HEK293 (cell line): ENCODE results near the gene PA2G4.
"Not testable (repeated sequence)": the region's sequence is repeated elsewhere in the genome, so short reads cannot be mapped to it uniquely, and the experiment has no call there.

Source experiments
- CTCF ChIA-PET: fragments of 350-600 bp; formaldehyde crosslinking; extraction: SDS; loops from one replicate; lab custom pipeline; 2021; ENCODE audit warnings: antibody characterized with exemption; lab: Yijun Ruan, JAX
- POLR2A ChIA-PET: fragments of 300-600 bp; formaldehyde crosslinking; extraction: SDS; loops from one replicate; lab custom pipeline; 2020; ENCODE audit warnings: antibody characterized with exemption, inconsistent platforms; lab: Yijun Ruan, JAX
- H3K27ac ChIP-seq: fragments of 200-500 bp; sonication (Bioruptor generic); 2 replicates; pipeline ENCODE4 v1.5.1; 2014; ENCODE audit warnings: low read depth, low read length, control low read depth, inconsistent platforms; ENCODE audit errors: extremely low read depth
- H3K36me3 ChIP-seq, 2 experiments: fragments of 200-500 bp in 1 of 2; sonication (Bioruptor generic) in 1 of 2; 1 replicate in 1 of 2; 2 replicates in 1 of 2; pipeline ENCODE4 v1.5.1; 2014 to 2017; ENCODE audit warnings: inconsistent platforms in 2 of 2, low read length in 2 of 2; ENCODE audit not compliant: control insufficient read depth in 2 of 2, insufficient read depth in 1 of 2
- H3K4me1 ChIP-seq: fragments of 200-500 bp; sonication (Bioruptor generic); 2 replicates; pipeline ENCODE4 v1.5.1; 2014; ENCODE audit warnings: mild to moderate bottlenecking, low read length, inconsistent platforms; ENCODE audit not compliant: control insufficient read depth, insufficient read depth
- H3K4me3 ChIP-seq: 2 replicates; pipeline ENCODE4 v1.5.1; 2011; ENCODE audit warnings: low read depth, mild to moderate bottlenecking, control low read depth, low read length, moderate library complexity
- H3K9me3 ChIP-seq: fragments of 200-500 bp; sonication (Bioruptor generic); 2 replicates; pipeline ENCODE4 v1.5.1; 2014; ENCODE audit warnings: low read depth, low read length, inconsistent platforms; ENCODE audit not compliant: control insufficient read depth, insufficient read depth
- GFI1B ChIP-seq: fragments of 450-650 bp; formaldehyde crosslinking; IDR thresholded peaks from 2 replicates; pipeline ENCODE4 v1.5.1; 2016; ENCODE audit warnings: missing biosample characterization, missing genetic modification characterization
- KLF10 ChIP-seq: fragments of 450-650 bp; IDR thresholded peaks from 2 replicates; pipeline ENCODE4 v1.5.1; 2018; ENCODE audit warnings: missing biosample characterization, mild to moderate bottlenecking, missing genetic modification characterization
- MEIS1 ChIP-seq: sonication (generic); formaldehyde crosslinking; IDR thresholded peaks from 2 replicates; pipeline ENCODE4 v1.8.1; 2022; ENCODE audit warnings: missing genetic modification reagents, mild to moderate bottlenecking, borderline replicate concordance
- PBX3 ChIP-seq: sonication (generic); formaldehyde crosslinking; IDR thresholded peaks from 2 replicates; pipeline ENCODE4 v1.8.1; 2022; ENCODE audit warnings: mild to moderate bottlenecking, moderate library complexity, missing genetic modification reagents
- REPIN1 ChIP-seq: fragments of 450-650 bp; formaldehyde crosslinking; IDR thresholded peaks from 2 replicates; pipeline ENCODE4 v1.5.1; 2017; ENCODE audit warnings: missing biosample characterization, missing genetic modification characterization, low read depth
- SCRT1 ChIP-seq: fragments of 450-650 bp; formaldehyde crosslinking; IDR thresholded peaks from 2 replicates; pipeline ENCODE4 v1.5.1; 2016; ENCODE audit warnings: missing biosample characterization, missing genetic modification characterization, borderline replicate concordance
- SP3 ChIP-seq: fragments of 450-650 bp; formaldehyde crosslinking; IDR thresholded peaks from 2 replicates; pipeline ENCODE4 v1.5.1; 2016; ENCODE audit warnings: missing biosample characterization, missing genetic modification characterization
- ZBTB6 ChIP-seq: fragments of 450-650 bp; formaldehyde crosslinking; IDR thresholded peaks from 2 replicates; pipeline ENCODE4 v1.5.1; 2017; ENCODE audit warnings: missing biosample characterization, missing genetic modification characterization
- ZFP69B ChIP-seq: fragments of 450-650 bp; formaldehyde crosslinking; IDR thresholded peaks from 2 replicates; pipeline ENCODE4 v1.5.1; 2016; ENCODE audit warnings: missing biosample characterization, missing genetic modification characterization
- ZNF114 ChIP-seq: fragments of 450-650 bp; formaldehyde crosslinking; IDR thresholded peaks from 2 replicates; pipeline ENCODE4 v1.5.0; 2017; ENCODE audit warnings: missing biosample characterization, missing genetic modification characterization
- ZNF138 ChIP-seq: fragments of 450-650 bp; formaldehyde crosslinking; IDR thresholded peaks from 2 replicates; pipeline ENCODE4 v1.5.1; 2016; ENCODE audit warnings: missing biosample characterization, missing genetic modification characterization, borderline replicate concordance
- ZNF175 ChIP-seq: fragments of 450-650 bp; formaldehyde crosslinking; IDR thresholded peaks from 2 replicates; pipeline ENCODE4 v1.5.1; 2016; ENCODE audit warnings: missing biosample characterization, missing genetic modification characterization
- ZNF2 ChIP-seq: fragments of 450-650 bp; formaldehyde crosslinking; IDR thresholded peaks from 2 replicates; pipeline ENCODE4 v1.5.1; 2016; ENCODE audit warnings: missing biosample characterization, missing genetic modification characterization
- ZNF202 ChIP-seq: fragments of 450-650 bp; formaldehyde crosslinking; IDR thresholded peaks from 2 replicates; pipeline ENCODE4 v1.5.1; 2016; ENCODE audit warnings: missing biosample characterization, missing genetic modification characterization, borderline replicate concordance
- ZNF292 ChIP-seq: fragments of 450-650 bp; formaldehyde crosslinking; IDR thresholded peaks from 2 replicates; pipeline ENCODE4 v1.5.1; 2016; ENCODE audit warnings: low read depth, missing biosample characterization, missing genetic modification characterization, borderline replicate concordance
- ZNF354C ChIP-seq: fragments of 450-650 bp; formaldehyde crosslinking; IDR thresholded peaks from 2 replicates; pipeline ENCODE4 v1.5.1; 2016; ENCODE audit warnings: missing biosample characterization, missing genetic modification characterization, low read depth, borderline replicate concordance
- ZNF398 ChIP-seq: fragments of 450-650 bp; formaldehyde crosslinking; IDR thresholded peaks from 2 replicates; pipeline ENCODE4 v1.5.1; 2017; ENCODE audit warnings: missing biosample characterization, missing genetic modification characterization
- ZNF473 ChIP-seq: fragments of 450-650 bp; formaldehyde crosslinking; IDR thresholded peaks from 2 replicates; pipeline ENCODE4 v1.5.1; 2017; ENCODE audit warnings: missing biosample characterization, missing genetic modification characterization
- ZNF610 ChIP-seq: fragments of 450-650 bp; formaldehyde crosslinking; IDR thresholded peaks from 2 replicates; pipeline ENCODE4 v1.5.1; 2016; ENCODE audit warnings: missing biosample characterization, missing genetic modification characterization, borderline replicate concordance
- ZNF629 ChIP-seq: fragments of 450-650 bp; formaldehyde crosslinking; IDR thresholded peaks from 2 replicates; pipeline ENCODE4 v1.5.1; 2017; ENCODE audit warnings: missing biosample characterization, missing genetic modification characterization
- ZNF660 ChIP-seq: fragments of 450-650 bp; IDR thresholded peaks from 2 replicates; pipeline ENCODE4 v1.5.1; 2018; ENCODE audit warnings: missing biosample characterization, mild to moderate bottlenecking, missing genetic modification characterization
- ZNF664 ChIP-seq: fragments of 450-650 bp; formaldehyde crosslinking; IDR thresholded peaks from 2 replicates; pipeline ENCODE4 v1.5.1; 2016; ENCODE audit warnings: missing biosample characterization, missing genetic modification characterization
- ZNF768 ChIP-seq: fragments of 450-650 bp; formaldehyde crosslinking; IDR thresholded peaks from 2 replicates; pipeline ENCODE4 v1.5.1; 2018; ENCODE audit warnings: missing biosample characterization, mild to moderate bottlenecking, missing genetic modification characterization
- TF ChIP-seq, protein P1 (sequence below): fragments of 450-650 bp; formaldehyde crosslinking; IDR thresholded peaks from 2 replicates; pipeline ENCODE4 v1.5.1; 2016; ENCODE audit warnings: missing biosample characterization, missing genetic modification characterization
- TF ChIP-seq, protein P2 (sequence below): fragments of 450-650 bp; formaldehyde crosslinking; IDR thresholded peaks from 2 replicates; pipeline ENCODE4 v1.5.1; 2016; ENCODE audit warnings: missing biosample characterization, missing genetic modification characterization

The PA2G4 gene

DNA sequence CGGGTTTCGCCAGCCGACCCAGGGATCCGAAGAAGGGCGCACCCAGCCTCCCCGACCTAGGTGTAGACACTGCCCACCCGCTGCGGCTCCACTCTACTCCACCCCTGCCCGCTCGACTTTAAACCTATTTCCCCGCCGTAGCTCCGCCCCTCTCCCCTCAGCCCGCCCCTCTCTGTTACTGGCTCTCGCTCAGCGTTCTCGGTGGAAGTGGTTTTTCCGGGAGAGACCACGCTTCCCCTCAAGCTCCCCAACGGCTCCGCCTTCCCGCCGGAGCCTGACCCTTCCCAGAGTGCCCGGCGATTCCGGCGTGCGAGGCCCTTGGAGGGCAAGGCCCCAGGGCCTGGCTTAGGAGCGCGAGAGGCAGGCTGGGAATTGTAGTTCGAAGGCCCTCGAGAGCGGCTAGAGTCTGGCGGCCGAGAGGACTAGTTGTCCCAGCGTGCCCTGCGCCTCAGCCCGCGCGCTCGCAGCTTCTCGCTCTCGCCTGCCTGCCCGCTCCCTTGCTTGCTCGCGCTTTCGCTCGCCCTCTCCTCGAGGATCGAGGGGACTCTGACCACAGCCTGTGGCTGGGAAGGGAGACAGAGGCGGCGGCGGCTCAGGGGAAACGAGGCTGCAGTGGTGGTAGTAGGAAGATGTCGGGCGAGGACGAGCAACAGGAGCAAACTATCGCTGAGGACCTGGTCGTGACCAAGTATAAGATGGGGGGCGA lies at the start of gene PA2G4 (continued):
- TF ChIP-seq PBX3 (peak; percentile 72; the same call in 1 of the 2 replicates), KLF10 (tag by site-specific recombination) (no peak), ZNF398 (peak; percentile 17; the same call in 1 of the 2 replicates), ZNF202 (tag by site-specific recombination) (no peak), SCRT1 (tag by site-specific recombination) (peak; percentile 51; the same call in 1 of the 2 replicates), MEIS1 (no peak), ZNF292 (tag by site-specific recombination) (no peak), ZNF473 (tag by site-specific recombination) (no peak), SP3 (tag by site-specific recombination) (peak; percentile 95), ZNF2 (tag by site-specific recombination) (peak; percentile 69; the same call in 1 of the 2 replicates), ZNF114 (tag by site-specific recombination) (no peak)
- TF ChIP-seq, protein P1, sequence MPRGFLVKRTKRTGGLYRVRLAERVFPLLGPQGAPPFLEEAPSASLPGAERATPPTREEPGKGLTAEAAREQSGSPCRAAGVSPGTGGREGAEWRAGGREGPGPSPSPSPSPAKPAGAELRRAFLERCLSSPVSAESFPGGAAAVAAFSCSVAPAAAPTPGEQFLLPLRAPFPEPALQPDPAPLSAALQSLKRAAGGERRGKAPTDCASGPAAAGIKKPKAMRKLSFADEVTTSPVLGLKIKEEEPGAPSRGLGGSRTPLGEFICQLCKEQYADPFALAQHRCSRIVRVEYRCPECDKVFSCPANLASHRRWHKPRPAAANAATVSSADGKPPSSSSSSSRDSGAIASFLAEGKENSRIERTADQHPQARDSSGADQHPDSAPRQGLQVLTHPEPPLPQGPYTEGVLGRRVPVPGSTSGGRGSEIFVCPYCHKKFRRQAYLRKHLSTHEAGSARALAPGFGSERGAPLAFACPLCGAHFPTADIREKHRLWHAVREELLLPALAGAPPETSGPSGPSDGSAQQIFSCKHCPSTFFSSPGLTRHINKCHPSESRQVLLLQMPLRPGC (tag by site-specific recombination), result no peak
- TF ChIP-seq, protein P2, sequence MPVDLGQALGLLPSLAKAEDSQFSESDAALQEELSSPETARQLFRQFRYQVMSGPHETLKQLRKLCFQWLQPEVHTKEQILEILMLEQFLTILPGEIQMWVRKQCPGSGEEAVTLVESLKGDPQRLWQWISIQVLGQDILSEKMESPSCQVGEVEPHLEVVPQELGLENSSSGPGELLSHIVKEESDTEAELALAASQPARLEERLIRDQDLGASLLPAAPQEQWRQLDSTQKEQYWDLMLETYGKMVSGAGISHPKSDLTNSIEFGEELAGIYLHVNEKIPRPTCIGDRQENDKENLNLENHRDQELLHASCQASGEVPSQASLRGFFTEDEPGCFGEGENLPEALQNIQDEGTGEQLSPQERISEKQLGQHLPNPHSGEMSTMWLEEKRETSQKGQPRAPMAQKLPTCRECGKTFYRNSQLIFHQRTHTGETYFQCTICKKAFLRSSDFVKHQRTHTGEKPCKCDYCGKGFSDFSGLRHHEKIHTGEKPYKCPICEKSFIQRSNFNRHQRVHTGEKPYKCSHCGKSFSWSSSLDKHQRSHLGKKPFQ, result no peak

DNA sequence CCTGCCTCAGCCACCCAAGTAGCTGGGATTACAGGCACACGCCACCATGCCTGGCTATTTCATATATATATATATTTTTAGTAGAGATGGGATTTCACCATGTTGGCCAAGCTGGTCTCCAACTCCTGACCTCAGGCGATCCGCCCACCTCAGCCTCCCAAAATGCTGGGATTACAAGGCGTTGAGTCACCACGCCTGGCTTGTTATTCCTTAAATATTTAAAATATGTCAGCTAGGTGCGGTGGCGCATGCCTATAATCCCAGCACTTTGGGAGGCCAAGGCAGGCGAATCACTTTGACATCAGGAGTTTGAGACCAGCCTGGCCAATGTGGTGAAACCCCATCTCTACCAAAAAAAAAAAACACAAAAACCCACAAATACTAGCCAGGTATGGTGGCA lies 44.4 kb upstream of the PA2G4 start:
- H3K4me3 ChIP-seq, H3K4me1 ChIP-seq, H3K27ac ChIP-seq, H3K36me3 ChIP-seq, H3K9me3 ChIP-seq: not testable (repeated sequence)
- POLR2A ChIA-PET, result interaction anchor here (0.7 to 1.7 kb wide), 4 partner anchors 14 to 69 kb away, joined by 3 to 6 read pairs (median 4); partner anchors contain the start of genes ERBB3 and PA2G4
- CTCF ChIA-PET, result interaction anchor here (0.9 to 1.5 kb wide), 2 partner anchors 10 to 14 kb away, joined by 3 to 5 read pairs; no protein-coding TSS in a partner anchor

- no peak overlapping the region for H3K27ac ChIP-seq
- CTCF ChIA-PET, result interaction anchor here (0.7 to 1.4 kb wide), 2 partner anchors 15 to 300 kb away, joined by 4 to 8 read pairs; no protein-coding TSS in a partner anchor
- H3K36me3 ChIP-seq, result no peaks in the 10 kb centered on the region
- H3K9me3 ChIP-seq, result no peaks in the 10 kb centered on the region
- POLR2A ChIA-PET, result no interaction called here
- no peak overlapping the region for H3K4me3 ChIP-seq
- H3K4me1 ChIP-seq, result no peaks in the 10 kb centered on the region
- no peak for TF ChIP-seq ZNF664 (tag by site-specific recombination)
- TF ChIP-seq REPIN1 (tag by site-specific recombination), result no peak
- TF ChIP-seq ZFP69B (tag by site-specific recombination), result no peak
- TF ChIP-seq ZNF175, result no peak
- no peak for TF ChIP-seq GFI1B
- TF ChIP-seq ZNF354C (tag by site-specific recombination), result no peak
- TF ChIP-seq ZNF138, result no peak
- TF ChIP-seq ZNF660 (tag by site-specific recombination), result no peak
- TF ChIP-seq ZNF768 (tag by site-specific recombination), result no peak
- no peak for TF ChIP-seq ZNF629 (tag by site-specific recombination)
- TF ChIP-seq ZBTB6 (tag by site-specific recombination), result no peak
- no peak for TF ChIP-seq PBX3
- no peak for TF ChIP-seq ZNF610
These were observed 42.4 kb upstream of the PA2G4 start for GRCh38 chr12:56061982-56062381.
